Fibroblast of the aortic adventitia (primary cell): ENCODE data around the gene C9orf78. TPM values are rescaled to one million over a fixed set of nuclear protein-coding genes. Genes with fewer than 3 reads are reported as not detected.

ENCODE experiments used
- DNase-seq: peaks from one replicate; pipeline ENCODE4 v3.0.0-alpha.2; 2010; ENCODE audit warnings: low read depth
- H3K4me3 ChIP-seq: 2 replicates; pipeline ENCODE4 v1.5.1; 2011; ENCODE audit warnings: low read depth, mild to moderate bottlenecking, control low read depth, low read length, moderate library complexity
- CTCF ChIP-seq: IDR thresholded peaks from 2 replicates; pipeline ENCODE4 v1.5.1; 2011; ENCODE audit warnings: mild to moderate bottlenecking, low read length, control low read depth, inconsistent platforms; ENCODE audit not compliant: insufficient read depth
- total RNA-seq: library from RNA; depleted of rRNA; stranded (reverse); fragments of >200 nt; gene quantifications from 2 replicates; pipeline ENCODE4 v1.2.3, GENCODE V29; 2012; ENCODE audit warnings: low replicate concordance

The C9orf78 gene
- total RNA-seq, 1 donor: 37.3 TPM

- DNase-seq: no peak
- TF ChIP-seq CTCF: no peak
- H3K4me3 ChIP-seq: no peak overlapping the region
These were observed 38.6 kb upstream of the C9orf78 start for GRCh38 chr9:129873563-129874190.

GRCh38 chr9:129871046-129871445, 36.0 kb upstream of the C9orf78 start:
- no peak overlapping the region for H3K4me3 ChIP-seq
- no peak for DNase-seq

GRCh38 chr9:129869585-129870501, 34.8 kb upstream of the C9orf78 start:
- DNase-seq: no peak
- no peak overlapping the region for H3K4me3 ChIP-seq
- no peak for TF ChIP-seq CTCF

More at GRCh38 chr9:129871046-129871445, 36.0 kb upstream of the C9orf78 start:
- no peak for TF ChIP-seq CTCF

GRCh38 chr9:129868872-129869486, 33.9 kb upstream of the C9orf78 start:
- no peak for DNase-seq
- no peak overlapping the region for H3K4me3 ChIP-seq
- TF ChIP-seq CTCF: no peak

GRCh38 chr9:129868023-129868871, 33.2 kb upstream of the C9orf78 start:
- TF ChIP-seq CTCF: no peak
- H3K4me3 ChIP-seq: no peak overlapping the region
- DNase-seq: no peak

- H3K4me3 ChIP-seq: no peak overlapping the region
- DNase-seq: no peak
- no peak for TF ChIP-seq CTCF
These were observed 32.3 kb upstream of the C9orf78 start for GRCh38 chr9:129867136-129868022.
